Spleen (tissue), 11 donors: ENCODE data around the gene PKIB. TPM values are rescaled to one million over a fixed set of nuclear protein-coding genes. Genes with fewer than 3 reads are reported as not detected.
"Not testable (repeated sequence)": the region's sequence is repeated elsewhere in the genome, so short reads cannot be mapped to it uniquely, and the experiment has no call there.

Source experiments
- DNase-seq: peaks from one replicate; pipeline ENCODE4 v3.0.0-alpha.2; 2020
- H3K27ac ChIP-seq, 8 donors: fragments of 200-600 bp; sonication (generic) in 7 of 8; 1 replicate in 4 of 8; 2 replicates in 4 of 8; pipeline versions ENCODE4 v1.5.0 to v1.8.0; 2016 to 2021; ENCODE audit warnings: inconsistent platforms in 4 of 8, mild to moderate bottlenecking in 4 of 8, moderate library complexity in 1 of 8
- H3K27me3 ChIP-seq, 7 donors: fragments of 200-600 bp; sonication (generic) in 6 of 7; replicated peaks in 1 of 7; 1 replicate in 4 of 7; 2 replicates in 3 of 7; pipeline versions ENCODE4 v1.5.0 to v1.8.0; 2016 to 2021; ENCODE audit warnings: inconsistent platforms in 3 of 7, mild to moderate bottlenecking in 1 of 7
- H3K36me3 ChIP-seq, 6 donors: fragments of 200-600 bp; sonication (generic) in 5 of 6; 1 replicate in 4 of 6; 2 replicates in 2 of 6; pipeline versions ENCODE4 v1.5.0 to v1.8.0; 2016 to 2021; ENCODE audit warnings: inconsistent platforms in 2 of 6
- H3K4me1 ChIP-seq, 6 donors: fragments of 200-600 bp; sonication (generic) in 5 of 6; 1 replicate in 3 of 6; 2 replicates in 3 of 6; pipeline versions ENCODE4 v1.5.0 to v1.8.0; 2016 to 2021; ENCODE audit warnings: inconsistent platforms in 3 of 6
- H3K4me3 ChIP-seq, 8 donors: fragments of 200-600 bp; sonication (generic) in 7 of 8; 1 replicate in 4 of 8; 2 replicates in 4 of 8; pipeline versions ENCODE4 v1.5.0 to v1.8.0; 2016 to 2021; ENCODE audit warnings: inconsistent platforms in 4 of 8, mild to moderate bottlenecking in 4 of 8, moderate library complexity in 2 of 8
- H3K9me3 ChIP-seq, 8 donors: fragments of 200-600 bp; sonication (generic) in 7 of 8; 1 replicate in 4 of 8; 2 replicates in 4 of 8; pipeline versions ENCODE4 v1.5.0 to v1.8.0; 2016 to 2021; ENCODE audit warnings: inconsistent platforms in 4 of 8
- CTCF ChIP-seq, 11 experiments: fragments of 200-600 bp in 7 of 11; fragments of 450-650 bp in 4 of 11; sonication (generic) in 4 of 11; IDR thresholded peaks in 8 of 11; conservative IDR thresholded peaks in 3 of 11; 1 replicate in 7 of 11; 2 replicates in 4 of 11; pipeline versions ENCODE4 v1.4.0 to v1.8.0; 2016 to 2021; ENCODE audit warnings: antibody characterized with exemption in 11 of 11, inconsistent platforms in 4 of 11, mild to moderate bottlenecking in 1 of 11
- POLR2A ChIP-seq, 3 donors: fragments of 450-650 bp; IDR thresholded peaks; one replicate each; pipeline ENCODE4 v1.5.1; 2017; ENCODE audit warnings: antibody characterized with exemption in 3 of 3, mild to moderate bottlenecking in 1 of 3
- POLR2AphosphoS5 ChIP-seq, 3 donors: sonication (generic); formaldehyde crosslinking; IDR thresholded peaks; one replicate each; pipeline ENCODE4 v1.5.1; 2017; ENCODE audit warnings: antibody characterized with exemption in 3 of 3
- WGBS, 5 donors: extraction: QIAGEN DNeasy Blood & Tissue Kit in 3 of 5; methylation state at CpG; one replicate each; pipeline versions ENCODE4 v1.1.5 to v1.1.7; 2013 to 2018; 5-methylcytosine and 5-hydroxymethylcytosine counted together
- intact Hi-C: fragments of 100-400 bp; cut with DNase I; formaldehyde crosslinking; loops from one replicate; pipeline ENCODE4 v1.15.0; 2023; ENCODE audit warnings: low total_unique reads
- polyA plus RNA-seq, 3 donors: library from polyadenylated mRNA; stranded (reverse); fragments of 200-250 nt; gene quantifications; one replicate each; pipeline ENCODE4 v1.2.1, GENCODE V29; 2013
- total RNA-seq, 7 donors: library from RNA; depleted of rRNA in 3 of 7; stranded (reverse); fragments of >200 nt in 3 of 7; fragmentation: NEBNext Ultra II Directional in 4 of 7; extraction: Animal tissue kit (Norgen Biotek cat#: 25700) in 4 of 7; gene quantifications; one replicate each; pipeline versions ENCODE4 v1.1.0 to v1.2.1, GENCODE V29; 2016 to 2021
- donor health status: healthy with polysubstance abuse.
- donor health status: DM: no; HTN: no; CAD: no; lungs with moderate emphysema.
- donor health status: DM: no; HTN: no; CAD: no.
- donor health status: Bipolar disorder and iron deficiency.
- donor health status: healthy.
- donor health status: DM: no; HTN: no; CAD: no.
- donor health status: DM: yes; HTN: yes; CAD: no.

Gene PKIB
- total and polyA plus RNA-seq, 10 donors: 0.85 to 3.0 (median 1.4) TPM; not detected in 2

DNA sequence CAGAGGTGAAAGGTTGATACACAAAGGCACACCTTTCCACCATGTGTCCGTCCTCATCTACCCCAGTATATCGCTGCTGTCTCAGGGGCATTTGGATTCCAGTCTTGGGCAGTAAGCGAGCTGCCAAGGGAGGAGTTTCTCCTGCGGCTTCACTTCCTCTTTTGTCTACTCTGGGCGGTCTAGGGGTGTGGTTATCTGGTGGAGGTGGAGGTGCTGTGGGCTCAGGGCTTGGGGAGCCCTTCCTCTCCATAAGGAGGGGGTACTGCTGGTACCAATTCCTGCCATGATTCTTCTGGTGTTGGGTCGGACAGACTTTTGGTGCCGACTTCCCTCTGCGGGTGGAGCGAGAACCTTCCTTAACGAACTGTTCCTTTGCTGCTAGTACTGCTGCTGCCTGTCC is 137.4 kb downstream of the PKIB start:
- H3K4me1 ChIP-seq: peaks cover 0 to 23% (median 10%) of the 10 kb centered on the region in 6 donors
- H3K9me3 ChIP-seq: no peaks in the 10 kb centered on the region
- no peaks in the 10 kb centered on the region for H3K36me3 ChIP-seq
- no peak overlapping the region for H3K4me3 ChIP-seq
- DNase-seq: no peak
- intact Hi-C loops: no loop called here
- H3K27ac ChIP-seq: no peak overlapping the region
- no peaks in the 10 kb centered on the region for H3K27me3 ChIP-seq
- no peak for TF ChIP-seq POLR2AphosphoS5 (IDR thresholded peaks at IDR 0.05)
- WGBS, 5 donors: 44 to 81% (median 72%) methylated on average over 6 to 10 of the region's 10 CpGs

- H3K27me3 ChIP-seq, intact Hi-C loops, H3K27ac ChIP-seq, H3K9me3 ChIP-seq, DNase-seq, H3K4me3 ChIP-seq, H3K36me3 ChIP-seq: not testable (repeated sequence)
- peaks cover 0 to 37% (median 15%) of the 10 kb centered on the region in 6 donors for H3K4me1 ChIP-seq
- 30 to 95% (median 63%) methylated on average over 5 of the region's 5 CpGs for WGBS, 5 donors
These were observed 138.7 kb downstream of the PKIB start for GRCh38 chr6:122748945-122749344.

- TF ChIP-seq CTCF (IDR thresholded peaks at IDR 0.05 in 8 of 11, conservative IDR thresholded peaks at IDR 0.05 in 3 of 11) (no peak), POLR2A (IDR thresholded peaks at IDR 0.05) (no peak), POLR2AphosphoS5 (IDR thresholded peaks at IDR 0.05) (no peak)
- H3K36me3 ChIP-seq: no peaks in the 10 kb centered on the region
- no peaks in the 10 kb centered on the region for H3K9me3 ChIP-seq
- 76 to 83% (median 77%) methylated on average over 4 of the region's 4 CpGs for WGBS, 5 donors
- H3K27me3 ChIP-seq: no peaks in the 10 kb centered on the region
- H3K4me1 ChIP-seq: peaks cover 0 to 42% (median 17%) of the 10 kb centered on the region in 6 donors
- no peak overlapping the region for H3K4me3 ChIP-seq
- intact Hi-C loops: no loop called here
- H3K27ac ChIP-seq: no peak overlapping the region
- DNase-seq: no peak
These were observed 139.3 kb downstream of the PKIB start for GRCh38 chr6:122749451-122750050.

- Histone ChIP-seq H3K4me1 (peaks cover 0 to 42% (median 17%) of the 10 kb centered on the region in 6 donors), H3K36me3 (no peaks in the 10 kb centered on the region), H3K27ac (peak overlapping the region in 5 of 8 donors; percentile 4 to 62 (median 46)), H3K27me3 (no peaks in the 10 kb centered on the region), H3K9me3 (no peaks in the 10 kb centered on the region), H3K4me3 (peak overlapping the region in 1 of 8 donors; percentile 15)
- intact Hi-C loops: no loop called here
- DNase-seq: no peak
- TF ChIP-seq CTCF (IDR thresholded peaks at IDR 0.05 in 8 of 11, conservative IDR thresholded peaks at IDR 0.05 in 3 of 11) (no peak), POLR2AphosphoS5 (IDR thresholded peaks at IDR 0.05) (no peak), POLR2A (IDR thresholded peaks at IDR 0.05) (no peak)
- 21 to 36% (median 27%) methylated on average over 3 of the region's 3 CpGs for WGBS, 5 donors
These were observed 141.1 kb downstream of the PKIB start for GRCh38 chr6:122751326-122751725.

DNA sequence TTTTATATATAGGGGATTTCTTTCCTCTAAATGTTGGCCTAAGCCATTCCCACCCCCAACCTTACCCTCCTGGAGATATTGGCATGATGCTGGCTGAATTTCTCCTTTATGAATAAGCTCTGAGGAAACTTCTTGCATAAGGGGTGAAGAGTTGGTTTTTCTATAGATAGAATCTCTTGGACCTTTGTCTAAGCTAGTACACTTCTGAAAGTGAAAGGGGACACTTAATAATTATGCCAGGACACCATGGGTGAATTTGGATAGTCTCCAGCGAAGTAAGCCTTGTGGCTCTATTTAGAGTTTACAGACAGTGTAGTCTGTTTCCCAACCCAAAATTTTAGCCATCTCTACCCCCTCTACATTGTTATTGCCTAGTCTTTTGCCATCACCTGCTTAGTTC is 142.3 kb downstream of the PKIB start:
- Histone ChIP-seq H3K4me1 (peaks cover 0 to 42% (median 17%) of the 10 kb centered on the region in 6 donors), H3K27me3 (no peaks in the 10 kb centered on the region), H3K36me3 (no peaks in the 10 kb centered on the region), H3K4me3 (no peak overlapping the region), H3K9me3 (no peaks in the 10 kb centered on the region), H3K27ac (peak overlapping the region in 4 of 8 donors; percentile 41 to 62 (median 58))
- 27 to 77% (median 52%) methylated on average over 1 of the region's 1 CpG for WGBS, 5 donors
- TF ChIP-seq POLR2AphosphoS5 (IDR thresholded peaks at IDR 0.05) (no peak), POLR2A (IDR thresholded peaks at IDR 0.05) (no peak), CTCF (IDR thresholded peaks at IDR 0.05 in 8 of 11, conservative IDR thresholded peaks at IDR 0.05 in 3 of 11) (no peak)
- DNase-seq: no peak
- intact Hi-C loops: no loop called here
